Endothelial cell (in vitro differentiated cells): ENCODE results near the gene RRAGB. TPM values are rescaled to one million over a fixed set of nuclear protein-coding genes. Genes with fewer than 3 reads are reported as not detected.

Experiments
- DNase-seq: peaks from one replicate; pipeline ENCODE4 v3.0.0; 2021; ENCODE audit warnings: low spot score
- H3K27ac Mint-ChIP-seq: one replicate; pipeline ENCODE4 v1.8.0; 2021; ENCODE audit warnings: mixed read lengths, inconsistent platforms; ENCODE audit not compliant: unreplicated experiment
- H3K27me3 Mint-ChIP-seq: one replicate; pipeline ENCODE4 v1.8.0; 2021; ENCODE audit warnings: mild to moderate bottlenecking, moderate library complexity, mixed read lengths, inconsistent platforms; ENCODE audit not compliant: unreplicated experiment
- H3K36me3 Mint-ChIP-seq: one replicate; pipeline ENCODE4 v1.8.0; 2021; ENCODE audit warnings: mild to moderate bottlenecking, low read depth, mixed read lengths, inconsistent platforms; ENCODE audit not compliant: unreplicated experiment
- H3K4me1 Mint-ChIP-seq: one replicate; pipeline ENCODE4 v1.8.0; 2021; ENCODE audit warnings: mild to moderate bottlenecking, mixed read lengths, inconsistent platforms; ENCODE audit not compliant: unreplicated experiment
- H3K4me3 Mint-ChIP-seq: one replicate; pipeline ENCODE4 v1.8.0; 2021; ENCODE audit warnings: mild to moderate bottlenecking, mixed read lengths, inconsistent platforms; ENCODE audit not compliant: unreplicated experiment
- H3K9me3 Mint-ChIP-seq: one replicate; pipeline ENCODE4 v1.8.0; 2021; ENCODE audit warnings: mixed read lengths, inconsistent platforms; ENCODE audit not compliant: unreplicated experiment
- CTCF ChIP-seq: fragments of 200-600 bp; sonication (generic); IDR thresholded peaks from one replicate; pipeline ENCODE4 v1.5.0; 2021; ENCODE audit warnings: antibody characterized with exemption; ENCODE audit not compliant: unreplicated experiment
- total RNA-seq: library from RNA; stranded (reverse); fragmentation: NEBNext Ultra II Directional; extraction: Animal tissue kit (Norgen Biotek cat#: 25700); gene quantifications from one replicate; pipeline ENCODE4 v1.2.1, GENCODE V29; 2021; ENCODE audit not compliant: unreplicated experiment

Gene RRAGB
- total RNA-seq, 1 donor from 2014 or later, result 13.4 TPM

GRCh38 chrX:55787727-55788126 lies 70.2 kb downstream of the RRAGB start:
- Mint-ChIP-seq H3K4me1 (no peaks in the 10 kb centered on the region), H3K27me3 (no peaks in the 10 kb centered on the region), H3K4me3 (no peak overlapping the region), H3K27ac (no peak overlapping the region), H3K36me3 (peaks cover 3% of the 10 kb centered on the region), H3K9me3 (no peaks in the 10 kb centered on the region)
- no peak for DNase-seq
- no peak for TF ChIP-seq CTCF

GRCh38 chrX:55794405-55794804 lies 76.9 kb downstream of the RRAGB start:
- Mint-ChIP-seq H3K36me3 (no peaks in the 10 kb centered on the region), H3K9me3 (no peaks in the 10 kb centered on the region), H3K4me3 (no peak overlapping the region), H3K27me3 (no peaks in the 10 kb centered on the region), H3K27ac (no peak overlapping the region), H3K4me1 (no peaks in the 10 kb centered on the region)
- TF ChIP-seq CTCF, result no peak
- DNase-seq, result no peak

- Mint-ChIP-seq H3K4me1 (no peaks in the 10 kb centered on the region), H3K4me3 (no peak overlapping the region), H3K27me3 (no peaks in the 10 kb centered on the region), H3K27ac (no peak overlapping the region), H3K9me3 (no peaks in the 10 kb centered on the region), H3K36me3 (no peaks in the 10 kb centered on the region)
- no peak for DNase-seq
- TF ChIP-seq CTCF, result no peak
Observed at GRCh38 chrX:55796496-55796895, 78.9 kb downstream of the RRAGB start.

GRCh38 chrX:55801811-55802210 lies 84.3 kb downstream of the RRAGB start:
- TF ChIP-seq CTCF, result no peak
- no peak overlapping the region for H3K4me3 Mint-ChIP-seq

More at GRCh38 chrX:55801811-55802210, 84.3 kb downstream of the RRAGB start:
- Mint-ChIP-seq H3K27ac (no peak overlapping the region), H3K27me3 (peaks cover 2% of the 10 kb centered on the region), H3K36me3 (no peaks in the 10 kb centered on the region), H3K4me1 (no peaks in the 10 kb centered on the region), H3K9me3 (no peaks in the 10 kb centered on the region)
- no peak for DNase-seq

Other genes with a start within 250 kb of the RRAGB start
- gene USP51, start 227.9 kb upstream of the RRAGB start, total RNA-seq, result 6.3 TPM
- not detected for gene FOXR2, start 94.3 kb upstream of the RRAGB start, total RNA-seq